HEK293 (cell line): Measurements from ENCODE around the gene RNF34.

ENCODE experiments used
- ATF2 ChIP-seq: fragments of 450-650 bp; formaldehyde crosslinking; IDR thresholded peaks from 2 replicates; pipeline ENCODE4 v1.5.1; 2016; ENCODE audit warnings: missing biosample characterization, missing genetic modification characterization, low read depth
- CTCF ChIP-seq: fragments of 450-650 bp; formaldehyde crosslinking; IDR thresholded peaks from 2 replicates; pipeline ENCODE4 v1.5.1; 2016; ENCODE audit warnings: missing biosample characterization, missing genetic modification characterization
- KLF1 ChIP-seq: fragments of 450-650 bp; formaldehyde crosslinking; IDR thresholded peaks from 2 replicates; pipeline ENCODE4 v1.5.1; 2016; ENCODE audit warnings: missing biosample characterization, missing genetic modification characterization
- PBX3 ChIP-seq: sonication (generic); formaldehyde crosslinking; IDR thresholded peaks from 2 replicates; pipeline ENCODE4 v1.8.1; 2022; ENCODE audit warnings: mild to moderate bottlenecking, moderate library complexity, missing genetic modification reagents
- TCF7L2 ChIP-seq: IDR thresholded peaks from 2 replicates; pipeline ENCODE4 v1.6.1; 2011; ENCODE audit warnings: low read depth, mild to moderate bottlenecking, inconsistent platforms, low read length, moderate library complexity, borderline replicate concordance
- YY1 ChIP-seq: fragments of 450-650 bp; formaldehyde crosslinking; IDR thresholded peaks from 2 replicates; pipeline ENCODE4 v1.5.1; 2018; ENCODE audit warnings: missing biosample characterization, missing genetic modification characterization
- ZBTB10 ChIP-seq: fragments of 450-650 bp; formaldehyde crosslinking; IDR thresholded peaks from 2 replicates; pipeline ENCODE4 v1.5.1; 2016; ENCODE audit warnings: missing biosample characterization, missing genetic modification characterization
- ZNF112 ChIP-seq: fragments of 450-650 bp; formaldehyde crosslinking; IDR thresholded peaks from 2 replicates; pipeline ENCODE4 v1.5.0; 2017; ENCODE audit warnings: missing biosample characterization, missing genetic modification characterization
- ZNF132 ChIP-seq: fragments of 450-650 bp; formaldehyde crosslinking; IDR thresholded peaks from 2 replicates; pipeline ENCODE4 v1.5.1; 2017; ENCODE audit warnings: missing biosample characterization, missing genetic modification characterization, borderline replicate concordance
- ZNF530 ChIP-seq: fragments of 450-650 bp; formaldehyde crosslinking; IDR thresholded peaks from 2 replicates; pipeline ENCODE4 v1.5.1; 2016; ENCODE audit warnings: low read depth, missing biosample characterization, missing genetic modification characterization
- ZNF561 ChIP-seq: fragments of 450-650 bp; IDR thresholded peaks from 2 replicates; pipeline ENCODE4 v1.5.1; 2018; ENCODE audit warnings: missing biosample characterization, missing genetic modification characterization, borderline replicate concordance
- ZNF639 ChIP-seq: fragments of 450-650 bp; formaldehyde crosslinking; IDR thresholded peaks from 2 replicates; pipeline ENCODE4 v1.5.1; 2016; ENCODE audit warnings: missing biosample characterization, missing genetic modification characterization

- TF ChIP-seq ZBTB10 (no peak), ZNF561 (tag by site-specific recombination) (no peak), CTCF (tag by site-specific recombination) (no peak), ZNF530 (tag by site-specific recombination) (no peak), YY1 (tag by site-specific recombination) (no peak), ATF2 (no peak), KLF1 (tag by site-specific recombination) (no peak), TCF7L2 (no peak), ZNF112 (tag by site-specific recombination) (no peak), PBX3 (no peak), ZNF132 (tag by site-specific recombination) (no peak), ZNF639 (no peak)
Measured at GRCh38 chr12:121403721-121404120, 3.8 kb downstream of the RNF34 start.
